Measurements from ENCODE around the gene ZC3H7B. TPM values are rescaled to one million over a fixed set of nuclear protein-coding genes. Genes with fewer than 3 reads are reported as not detected.

The ZC3H7B gene
- total RNA-seq, 1 donor from 2014 or later = 25.8 TPM

DNA sequence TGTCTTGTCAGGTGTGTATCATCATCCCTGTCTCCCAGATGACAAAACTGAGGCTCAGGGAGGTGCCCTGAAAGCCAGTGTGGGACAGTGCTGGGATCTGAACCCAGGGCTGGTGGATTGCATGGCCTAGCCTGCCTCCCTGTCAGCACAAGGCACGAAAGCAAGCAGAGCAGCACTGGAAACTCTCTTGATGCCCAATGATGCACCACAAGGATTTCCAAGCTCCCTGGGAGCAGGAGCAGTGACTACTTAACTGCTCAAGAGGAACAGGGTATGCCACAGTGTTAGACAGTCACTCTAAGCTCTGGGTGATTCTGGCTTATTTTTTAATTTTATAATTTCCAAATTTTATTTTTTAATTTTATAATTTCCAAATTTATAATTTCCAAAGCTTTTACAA, 9.0 kb downstream of the ZC3H7B start:
- H3K36me3 ChIP-seq = no peaks in the 10 kb centered on the region
- H3K36me3 Mint-ChIP-seq = peaks cover 18% of the 10 kb centered on the region
- H3K27me3 Mint-ChIP-seq (ENCODE audit: insufficient read depth, low read depth) = no peaks in the 10 kb centered on the region
- H4K20me1 ChIP-seq (ENCODE audit: low read depth) = peaks cover 14% of the 10 kb centered on the region
- TF ChIP-seq, protein P1, sequence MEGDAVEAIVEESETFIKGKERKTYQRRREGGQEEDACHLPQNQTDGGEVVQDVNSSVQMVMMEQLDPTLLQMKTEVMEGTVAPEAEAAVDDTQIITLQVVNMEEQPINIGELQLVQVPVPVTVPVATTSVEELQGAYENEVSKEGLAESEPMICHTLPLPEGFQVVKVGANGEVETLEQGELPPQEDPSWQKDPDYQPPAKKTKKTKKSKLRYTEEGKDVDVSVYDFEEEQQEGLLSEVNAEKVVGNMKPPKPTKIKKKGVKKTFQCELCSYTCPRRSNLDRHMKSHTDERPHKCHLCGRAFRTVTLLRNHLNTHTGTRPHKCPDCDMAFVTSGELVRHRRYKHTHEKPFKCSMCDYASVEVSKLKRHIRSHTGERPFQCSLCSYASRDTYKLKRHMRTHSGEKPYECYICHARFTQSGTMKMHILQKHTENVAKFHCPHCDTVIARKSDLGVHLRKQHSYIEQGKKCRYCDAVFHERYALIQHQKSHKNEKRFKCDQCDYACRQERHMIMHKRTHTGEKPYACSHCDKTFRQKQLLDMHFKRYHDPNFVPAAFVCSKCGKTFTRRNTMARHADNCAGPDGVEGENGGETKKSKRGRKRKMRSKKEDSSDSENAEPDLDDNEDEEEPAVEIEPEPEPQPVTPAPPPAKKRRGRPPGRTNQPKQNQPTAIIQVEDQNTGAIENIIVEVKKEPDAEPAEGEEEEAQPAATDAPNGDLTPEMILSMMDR (IDR thresholded peaks at IDR 0.05) = no peak
- no peak for TF ChIP-seq EZH2 (IDR thresholded peaks at IDR 0.05)
- TF ChIP-seq EZH2phosphoT487 (IDR thresholded peaks at IDR 0.05) = no peak
- no peak overlapping the region for H3K4me3 ChIP-seq
- no peak overlapping the region for H2AFZ ChIP-seq (replicated peaks)
- no peaks in the 10 kb centered on the region for H3K27me3 ChIP-seq
- no peak overlapping the region for H3K27ac Mint-ChIP-seq
- peaks cover 91% of the 10 kb centered on the region for H3K79me2 ChIP-seq (ENCODE audit: low read depth)
- no peaks in the 10 kb centered on the region for H3K4me1 ChIP-seq
- no peak overlapping the region for H3K9ac ChIP-seq
- H3K9me3 ChIP-seq (ENCODE audit: low read depth) = no peaks in the 10 kb centered on the region
- no peaks in the 10 kb centered on the region for H3K4me1 Mint-ChIP-seq
- H3K27ac ChIP-seq = no peak overlapping the region
- no peak overlapping the region for H3K4me3 Mint-ChIP-seq
- no peak overlapping the region for H3K4me2 ChIP-seq
- no peak for DNase-seq (ENCODE audit: low spot score)
- H3K9me3 Mint-ChIP-seq = no peaks in the 10 kb centered on the region
- peaks cover 5% of the 10 kb centered on the region for H3F3A ChIP-seq (ENCODE audit: low read depth)

DNA sequence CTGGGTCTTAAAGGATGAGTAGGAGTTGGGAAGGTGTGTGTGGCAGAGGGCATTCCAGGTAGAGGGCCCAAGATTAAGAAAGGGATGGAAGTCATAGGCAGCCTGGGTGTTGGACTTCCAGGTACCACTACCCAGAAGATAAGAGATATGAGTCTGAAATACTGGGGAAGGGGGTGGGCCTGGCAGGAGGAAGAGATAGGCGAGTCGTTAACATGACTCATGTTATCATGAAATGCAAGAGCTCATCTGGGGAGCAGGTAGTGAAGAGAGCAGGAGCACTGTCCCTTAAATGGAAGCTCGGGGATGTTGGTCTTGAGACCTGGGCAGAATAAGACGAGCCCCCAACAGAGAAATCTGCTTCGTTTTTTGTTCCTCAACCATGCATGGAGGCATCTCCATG, 10.2 kb downstream of the ZC3H7B start:
- H3K9ac ChIP-seq = no peak overlapping the region
- TF ChIP-seq EZH2 (IDR thresholded peaks at IDR 0.05) = no peak
- no peak for TF ChIP-seq EZH2phosphoT487 (IDR thresholded peaks at IDR 0.05)
- TF ChIP-seq, protein P1 (IDR thresholded peaks at IDR 0.05) = no peak
- no peak for DNase-seq (ENCODE audit: low spot score)
- H3K36me3 ChIP-seq = no peaks in the 10 kb centered on the region
- H4K20me1 ChIP-seq (ENCODE audit: low read depth) = peaks cover 14% of the 10 kb centered on the region
- H3K4me2 ChIP-seq = no peak overlapping the region
- no peak overlapping the region for H3K4me3 ChIP-seq
- no peaks in the 10 kb centered on the region for H3K4me1 Mint-ChIP-seq
- no peaks in the 10 kb centered on the region for H3K27me3 ChIP-seq
- H3K9me3 ChIP-seq (ENCODE audit: low read depth) = no peaks in the 10 kb centered on the region
- peaks cover 15% of the 10 kb centered on the region for H3K36me3 Mint-ChIP-seq
- H3K4me1 ChIP-seq = no peaks in the 10 kb centered on the region
- no peak overlapping the region for H3K27ac ChIP-seq
- H3K27me3 Mint-ChIP-seq (ENCODE audit: insufficient read depth, low read depth) = no peaks in the 10 kb centered on the region
- peaks cover 86% of the 10 kb centered on the region for H3K79me2 ChIP-seq (ENCODE audit: low read depth)
- no peak overlapping the region for H3K4me3 Mint-ChIP-seq
- no peak overlapping the region for H2AFZ ChIP-seq (replicated peaks)
- no peaks in the 10 kb centered on the region for H3K9me3 Mint-ChIP-seq
- no peak overlapping the region for H3K27ac Mint-ChIP-seq
- H3F3A ChIP-seq (ENCODE audit: low read depth) = peaks cover 5% of the 10 kb centered on the region

DNA sequence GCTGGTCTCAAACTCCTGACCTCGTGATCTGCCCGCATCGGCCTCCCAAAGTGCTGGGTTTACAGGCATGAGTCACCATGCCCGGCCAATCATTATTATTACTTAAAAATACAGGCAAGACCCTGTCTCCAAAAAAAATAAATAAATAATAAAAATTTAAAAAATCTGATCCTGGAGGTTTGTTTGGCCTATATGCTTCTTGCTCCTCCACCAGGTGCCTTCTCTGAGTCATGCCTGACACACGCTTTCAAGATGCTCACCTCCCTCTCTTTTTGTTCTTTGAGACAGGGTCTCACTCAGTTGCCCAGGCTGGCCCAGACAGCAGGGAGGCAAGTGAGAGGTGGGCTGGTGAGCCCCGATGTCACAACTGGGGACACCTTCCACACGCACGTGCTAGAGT, 13.5 kb downstream of the ZC3H7B start:
- H3K4me3 Mint-ChIP-seq = no peak overlapping the region
- H3K36me3 ChIP-seq = no peaks in the 10 kb centered on the region
- peaks cover 11% of the 10 kb centered on the region for H3K36me3 Mint-ChIP-seq
- peaks cover 18% of the 10 kb centered on the region for H4K20me1 ChIP-seq (ENCODE audit: low read depth)
- H3K27ac Mint-ChIP-seq = no peak overlapping the region
- H3K4me1 Mint-ChIP-seq = peaks cover 5% of the 10 kb centered on the region
- H3K4me1 ChIP-seq = no peaks in the 10 kb centered on the region
- H3K79me2 ChIP-seq (ENCODE audit: low read depth) = peaks cover 83% of the 10 kb centered on the region
- no peaks in the 10 kb centered on the region for H3K27me3 Mint-ChIP-seq (ENCODE audit: insufficient read depth, low read depth)
- no peak overlapping the region for H3K4me3 ChIP-seq
- no peak overlapping the region for H3K9ac ChIP-seq
- no peaks in the 10 kb centered on the region for H3K9me3 Mint-ChIP-seq
- no peak overlapping the region for H2AFZ ChIP-seq (replicated peaks)
- peaks cover 5% of the 10 kb centered on the region for H3F3A ChIP-seq (ENCODE audit: low read depth)
- no peak for DNase-seq (ENCODE audit: low spot score)
- no peaks in the 10 kb centered on the region for H3K27me3 ChIP-seq
- H3K27ac ChIP-seq = no peak overlapping the region
- H3K4me2 ChIP-seq = no peak overlapping the region
- no peaks in the 10 kb centered on the region for H3K9me3 ChIP-seq (ENCODE audit: low read depth)
- TF ChIP-seq EZH2phosphoT487 (IDR thresholded peaks at IDR 0.05) (no peak), EZH2 (IDR thresholded peaks at IDR 0.05) (no peak)
- TF ChIP-seq, protein P1 (IDR thresholded peaks at IDR 0.05) = no peak

Data from neural progenitor cell (in vitro differentiated cells).